Fibroblast of skin of scalp (primary cell): ENCODE data around the gene RECQL.
"Not testable (repeated sequence)": the region's sequence is repeated elsewhere in the genome, so short reads cannot be mapped to it uniquely, and the experiment has no call there.

ENCODE experiments used
- DNase-seq: peaks from one replicate; pipeline ENCODE4 v3.0.0-alpha.2; 2013

RECQL gene

GRCh38 chr12:21419009-21419699 is 82.3 kb downstream of the RECQL start:
- not testable (repeated sequence) for DNase-seq
